Stimulated activated CD8-positive, alpha-beta memory T cell treated with anti-CD3 and anti-CD28 coated beads, Interleukin-12 subunit alpha, Interleukin-12 subunit beta, amount 100 ng/mL, for 4 hours (primary cell): ENCODE results near the gene KLK3.
"Not testable (repeated sequence)": the region's sequence is repeated elsewhere in the genome, so short reads cannot be mapped to it uniquely, and the experiment has no call there.

Experiments used
- DNase-seq: peaks from one replicate; pipeline ENCODE4 v3.0.0-alpha.2; 2020; ENCODE audit warnings: low read depth

KLK3 gene

DNA sequence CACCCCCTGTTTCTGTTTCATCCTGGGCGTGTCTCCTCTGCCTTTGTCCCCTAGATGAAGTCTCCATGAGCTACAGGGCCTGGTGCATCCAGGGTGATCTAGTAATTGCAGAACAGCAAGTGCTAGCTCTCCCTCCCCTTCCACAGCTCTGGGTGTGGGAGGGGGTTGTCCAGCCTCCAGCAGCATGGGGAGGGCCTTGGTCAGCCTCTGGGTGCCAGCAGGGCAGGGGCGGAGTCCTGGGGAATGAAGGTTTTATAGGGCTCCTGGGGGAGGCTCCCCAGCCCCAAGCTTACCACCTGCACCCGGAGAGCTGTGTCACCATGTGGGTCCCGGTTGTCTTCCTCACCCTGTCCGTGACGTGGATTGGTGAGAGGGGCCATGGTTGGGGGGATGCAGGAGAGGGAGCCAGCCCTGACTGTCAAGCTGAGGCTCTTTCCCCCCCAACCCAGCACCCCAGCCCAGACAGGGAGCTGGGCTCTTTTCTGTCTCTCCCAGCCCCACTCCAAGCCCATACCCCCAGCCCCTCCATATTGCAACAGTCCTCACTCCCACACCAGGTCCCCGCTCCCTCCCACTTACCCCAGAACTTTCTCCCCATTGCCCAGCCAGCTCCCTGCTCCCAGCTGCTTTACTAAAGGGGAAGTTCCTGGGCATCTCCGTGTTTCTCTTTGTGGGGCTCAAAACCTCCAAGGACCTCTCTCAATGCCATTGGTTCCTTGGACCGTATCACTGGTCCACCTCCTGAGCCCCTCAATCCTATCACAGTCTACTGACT is at the start of gene KLK3:
TSS of gene KLK3 (plus strand) at position 280 of the 775 bp plus-strand sequence. CDS start at position 321, 41 bp downstream.
- DNase-seq = no peak

DNA sequence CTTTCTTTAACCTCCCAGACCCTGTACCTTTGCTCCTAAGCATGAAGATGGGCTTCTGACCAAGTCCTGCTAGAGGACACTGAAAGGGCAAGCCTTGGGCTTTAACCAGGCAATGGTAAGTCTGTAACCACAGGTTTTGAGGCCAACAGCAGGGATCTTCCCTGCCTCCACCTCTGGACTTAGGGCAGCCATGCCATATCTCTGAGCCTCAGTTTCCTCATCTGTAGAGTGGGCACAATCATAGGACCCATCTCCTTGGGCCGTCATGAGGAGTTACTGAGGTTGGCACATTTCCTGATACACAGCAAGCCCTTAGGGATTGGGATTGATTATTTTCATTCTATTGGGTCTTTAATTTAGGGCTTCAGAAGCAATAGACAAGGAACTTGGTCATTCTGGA is 45.9 kb upstream of the KLK3 start:
- no peak for DNase-seq

DNA sequence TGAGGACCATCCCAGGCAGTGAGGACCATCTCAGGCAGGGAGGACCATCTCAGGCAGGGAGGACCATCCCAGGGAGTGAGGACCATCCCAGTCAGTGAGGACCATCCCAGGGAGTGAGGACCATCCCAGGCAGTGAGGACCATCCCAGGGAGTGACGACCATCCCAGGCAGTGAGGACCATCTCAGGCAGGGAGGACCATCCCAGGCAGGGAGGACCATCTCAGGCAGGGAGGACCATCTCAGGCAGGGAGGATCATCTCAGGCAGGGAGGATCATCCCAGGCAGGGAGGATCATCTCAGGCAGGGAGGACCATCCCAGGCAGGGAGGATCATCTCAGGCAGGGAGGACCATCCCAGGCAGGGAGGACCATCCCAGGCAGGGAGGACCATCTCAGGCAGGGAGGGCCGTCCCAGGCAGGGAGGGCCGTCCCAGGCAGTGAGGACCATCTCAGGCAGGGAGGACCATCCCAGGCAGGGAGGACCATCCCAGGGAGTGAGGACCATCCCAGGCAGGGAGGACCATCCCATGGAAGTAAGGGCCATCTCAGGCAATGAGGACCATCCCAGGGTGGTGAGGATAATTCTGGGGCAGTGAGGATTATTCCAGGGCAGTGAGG is 43.0 kb upstream of the KLK3 start:
- not testable (repeated sequence) for DNase-seq

DNA sequence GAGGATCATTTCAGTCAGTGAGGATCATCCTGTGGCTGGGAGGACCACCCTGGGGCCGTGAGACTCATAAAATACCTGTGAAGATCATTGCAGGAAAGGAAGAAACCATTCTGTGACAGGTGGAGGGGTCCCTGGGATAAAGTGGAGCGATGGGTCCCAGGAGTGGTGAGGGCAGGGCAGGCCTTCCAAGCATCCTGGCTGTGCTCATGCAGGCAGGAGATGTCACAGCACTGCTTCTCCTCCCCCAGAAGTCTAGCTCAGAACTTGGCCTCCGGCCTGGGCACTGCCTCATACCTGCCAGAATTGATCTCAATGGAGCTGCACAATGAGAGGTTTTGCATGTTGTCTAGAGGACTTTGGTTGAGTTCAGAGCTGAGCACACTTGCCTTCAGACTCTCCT is 42.2 kb upstream of the KLK3 start:
- no peak for DNase-seq

DNA sequence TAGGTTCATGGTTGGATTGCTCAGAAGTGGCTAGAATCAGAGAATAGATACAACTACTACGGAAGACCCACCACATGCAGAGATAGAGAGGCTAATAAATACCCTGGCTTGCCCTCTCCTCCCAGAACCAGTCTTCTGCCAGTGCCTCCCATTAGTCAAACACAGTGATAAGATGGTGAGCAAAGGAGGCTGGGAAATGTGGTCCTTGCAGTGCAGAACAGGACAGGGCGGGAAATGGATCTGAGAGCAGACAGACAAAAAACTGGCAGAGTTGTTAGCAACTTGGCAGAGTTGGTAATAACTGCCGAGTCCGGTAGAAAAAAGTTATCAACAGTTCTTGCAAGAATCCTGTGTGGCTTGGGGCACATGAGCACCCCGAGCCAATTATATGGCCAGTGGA is 39.8 kb upstream of the KLK3 start:
- no peak for DNase-seq

DNA sequence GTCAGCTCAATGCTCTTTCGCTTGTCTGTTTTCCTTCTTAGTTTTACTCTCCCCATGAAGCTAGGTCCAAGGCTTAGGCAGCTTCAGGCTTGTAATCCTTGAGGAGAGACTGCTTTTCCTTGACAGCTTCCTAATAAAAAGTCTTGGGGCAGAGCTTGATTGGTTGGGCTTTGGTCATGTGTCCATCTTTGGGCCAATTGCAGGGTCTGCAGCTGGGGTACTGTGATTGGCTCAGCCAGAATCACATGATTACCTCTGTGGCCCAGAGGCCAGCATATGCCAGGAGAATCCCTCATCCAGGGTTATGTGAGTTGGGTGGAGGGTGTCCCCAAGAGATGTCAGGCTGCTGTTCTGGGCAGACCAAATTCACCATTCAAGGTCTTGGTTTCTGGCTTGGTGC is 39.3 kb upstream of the KLK3 start:
- no peak for DNase-seq

DNA sequence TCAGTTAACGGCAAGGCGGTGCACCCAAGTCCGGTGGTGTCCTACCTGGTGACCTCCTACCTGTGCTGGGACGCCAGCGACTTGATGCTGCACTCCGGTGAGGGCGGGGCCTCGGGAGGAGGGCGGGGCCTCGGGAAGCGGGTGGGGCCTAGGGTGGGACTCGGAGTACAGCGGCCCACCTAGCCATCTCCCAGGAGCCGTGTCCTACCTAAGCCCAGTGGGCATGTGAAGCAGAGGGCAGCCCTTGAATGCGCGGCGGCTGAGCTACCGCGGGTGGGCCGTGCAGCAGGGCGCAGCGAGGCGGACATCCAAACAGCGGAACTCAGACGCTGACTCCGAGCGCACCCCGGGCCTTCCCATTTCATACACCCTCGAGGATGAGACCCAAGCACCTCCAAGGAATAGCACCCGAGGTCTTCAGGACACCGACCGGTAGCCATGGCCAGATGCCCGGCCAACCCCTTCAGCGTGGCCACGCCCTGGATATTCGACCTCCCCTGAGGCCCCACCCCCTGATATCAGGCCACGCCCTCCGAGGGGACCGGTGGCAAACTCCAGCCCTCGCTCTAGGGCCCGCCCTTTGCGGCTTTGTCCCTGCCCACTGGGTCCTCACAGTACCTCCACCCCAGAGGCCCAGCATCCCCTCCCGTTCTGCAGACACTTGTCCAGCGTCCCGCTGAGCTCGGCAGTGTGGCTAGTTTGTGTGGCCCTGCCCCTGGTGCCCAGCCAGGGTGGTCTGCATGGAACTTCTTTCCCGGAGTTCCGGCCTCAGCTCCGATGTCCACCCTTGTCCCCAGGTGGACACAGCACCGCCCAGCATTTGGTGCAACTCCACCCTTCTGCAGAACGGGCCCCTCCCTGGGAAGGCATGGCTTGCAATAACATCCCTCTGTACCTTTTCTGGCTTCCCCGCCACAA is 36.5 kb upstream of the KLK3 start:
- no peak for DNase-seq

DNA sequence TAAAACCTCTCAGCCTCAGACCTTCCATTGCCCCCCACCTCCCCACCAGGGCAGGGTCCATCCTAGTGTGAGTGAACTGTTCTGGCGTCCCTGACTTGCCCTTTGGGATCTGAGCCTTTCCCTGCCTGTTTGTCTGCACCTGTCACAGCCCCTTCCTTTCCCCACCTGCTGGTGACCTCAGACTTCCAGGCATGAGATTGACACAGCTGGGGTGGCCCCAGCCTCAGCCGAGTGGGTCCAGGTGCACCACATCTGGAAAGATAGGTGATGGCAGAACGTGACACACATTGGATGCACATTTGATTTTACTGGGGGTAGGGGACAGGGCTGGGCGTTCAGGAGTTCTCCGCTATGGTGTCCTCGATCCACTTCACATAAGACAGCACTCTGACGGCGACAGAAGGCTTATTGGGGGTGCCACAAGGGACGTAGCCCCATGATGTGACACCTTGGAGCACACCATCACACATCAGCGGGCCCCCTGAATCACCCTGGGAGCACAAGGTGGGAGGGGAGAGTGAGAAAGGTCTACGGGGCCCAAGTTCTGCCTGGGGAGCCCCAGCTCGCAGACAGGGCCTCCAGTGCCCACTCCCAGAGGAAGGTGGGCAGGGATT is 35.7 kb upstream of the KLK3 start:
- DNase-seq = no peak

DNA sequence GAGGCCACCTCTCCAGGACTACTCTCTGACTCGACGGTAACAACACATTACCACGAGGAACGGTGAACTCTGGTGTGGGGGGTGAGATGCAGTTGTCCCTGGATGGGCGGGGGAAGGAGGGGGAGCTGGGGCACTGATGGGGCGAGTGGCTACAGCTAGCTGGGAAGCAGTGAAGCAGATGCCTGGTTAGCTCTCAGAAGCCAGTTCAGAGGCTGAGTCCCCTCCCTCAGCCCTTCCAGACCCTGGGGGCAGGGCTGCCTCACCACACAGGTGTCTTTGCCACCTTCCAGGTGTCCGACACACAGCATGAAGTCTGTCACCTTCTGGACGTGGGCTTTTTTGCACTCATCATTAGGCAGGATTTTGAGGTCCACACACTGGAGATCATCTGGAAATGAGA is 35.1 kb upstream of the KLK3 start:
- no peak for DNase-seq

DNA sequence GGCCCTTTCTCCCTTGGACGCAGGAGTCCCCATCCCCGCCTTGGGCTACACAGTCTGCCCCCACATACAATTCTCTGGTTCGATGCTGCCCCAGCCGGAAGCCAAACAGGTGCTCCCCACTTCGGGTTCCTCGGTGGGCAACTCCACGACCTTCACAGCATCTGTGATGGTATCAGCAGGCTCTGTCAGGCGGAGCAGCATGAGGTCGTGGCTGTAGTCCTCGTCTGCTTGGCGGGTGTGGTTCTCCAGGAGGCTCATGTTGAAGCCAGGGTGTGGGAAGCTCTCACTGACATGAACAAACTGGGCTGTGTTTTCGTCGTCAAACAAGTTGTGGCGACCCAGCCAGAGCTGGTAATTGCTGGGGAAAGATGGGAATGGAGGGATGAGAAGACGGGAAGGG is 34.6 kb upstream of the KLK3 start:
- no peak for DNase-seq

DNA sequence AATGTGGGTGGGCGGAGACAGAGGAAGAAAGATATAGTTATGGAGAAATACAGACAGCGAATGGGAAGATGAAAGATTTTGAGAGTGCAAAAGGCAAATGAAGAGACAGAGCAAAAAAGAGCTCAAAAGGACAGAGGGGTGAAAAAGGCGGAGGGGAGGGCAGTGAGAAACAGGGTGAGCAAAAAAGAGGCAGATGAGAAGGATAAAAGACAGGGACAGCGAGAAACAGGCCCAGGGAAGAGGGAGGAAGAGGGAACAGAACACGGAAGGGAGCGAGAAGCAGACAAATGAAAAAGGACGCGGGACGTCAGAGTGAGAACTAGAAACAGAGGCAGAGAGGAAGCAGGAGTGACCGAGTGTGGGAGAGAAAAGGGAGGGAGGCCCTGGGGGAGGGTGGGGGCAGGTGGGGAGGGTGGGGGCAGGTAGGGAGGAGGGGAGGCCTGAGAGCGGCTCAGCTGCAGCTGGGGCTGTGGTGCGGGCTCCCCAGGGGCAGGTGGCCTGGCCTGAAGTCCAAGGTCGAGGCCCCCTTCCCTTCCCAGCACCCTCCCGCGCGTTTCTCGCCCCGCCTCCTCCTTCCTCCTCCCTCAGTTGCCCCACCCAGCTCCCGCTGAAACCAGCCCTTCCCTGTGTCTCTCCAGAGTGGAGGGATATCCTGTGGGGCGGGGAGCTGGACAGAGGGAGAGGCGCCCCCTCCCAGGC is 34.0 kb upstream of the KLK3 start:
- DNase-seq = no peak

DNA sequence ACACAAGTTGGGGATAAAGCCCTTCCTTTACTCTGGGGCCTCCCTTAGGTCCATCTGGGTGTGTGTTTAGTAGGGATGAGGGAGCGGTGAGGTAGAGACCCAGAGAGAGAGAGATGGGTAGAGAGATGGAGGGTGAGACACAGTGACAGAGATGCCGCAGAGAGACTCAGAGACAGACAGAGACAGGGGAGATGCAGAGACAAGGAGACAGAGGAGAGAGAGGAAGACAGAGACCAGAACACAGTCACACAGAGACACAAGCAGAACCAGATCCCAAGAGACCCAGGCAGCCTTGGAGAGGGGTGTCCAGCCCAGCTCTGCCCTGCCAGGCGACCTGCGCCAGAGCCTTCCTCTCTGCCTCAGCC is 33.5 kb upstream of the KLK3 start:
- no peak for DNase-seq

DNA sequence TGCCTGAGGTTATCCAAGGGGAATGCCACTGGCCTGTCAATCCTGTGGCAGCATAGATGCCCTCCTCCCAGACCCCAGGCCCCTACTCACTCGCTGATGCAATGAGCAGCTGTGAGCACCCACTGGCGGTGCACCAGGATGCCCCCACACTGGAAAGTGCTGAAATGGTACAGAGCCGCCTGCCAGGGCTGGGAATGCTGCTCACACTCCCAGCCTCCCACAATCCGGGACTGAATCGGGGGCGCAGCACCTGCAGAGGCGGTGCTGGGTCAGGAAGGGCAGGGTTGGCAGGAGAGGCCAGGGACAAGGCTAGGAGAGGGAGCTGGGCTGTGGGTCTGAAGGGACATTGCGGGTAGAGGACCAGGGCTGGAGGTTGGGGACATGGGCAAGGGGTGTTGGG is 33.1 kb upstream of the KLK3 start:
- DNase-seq = no peak

DNA sequence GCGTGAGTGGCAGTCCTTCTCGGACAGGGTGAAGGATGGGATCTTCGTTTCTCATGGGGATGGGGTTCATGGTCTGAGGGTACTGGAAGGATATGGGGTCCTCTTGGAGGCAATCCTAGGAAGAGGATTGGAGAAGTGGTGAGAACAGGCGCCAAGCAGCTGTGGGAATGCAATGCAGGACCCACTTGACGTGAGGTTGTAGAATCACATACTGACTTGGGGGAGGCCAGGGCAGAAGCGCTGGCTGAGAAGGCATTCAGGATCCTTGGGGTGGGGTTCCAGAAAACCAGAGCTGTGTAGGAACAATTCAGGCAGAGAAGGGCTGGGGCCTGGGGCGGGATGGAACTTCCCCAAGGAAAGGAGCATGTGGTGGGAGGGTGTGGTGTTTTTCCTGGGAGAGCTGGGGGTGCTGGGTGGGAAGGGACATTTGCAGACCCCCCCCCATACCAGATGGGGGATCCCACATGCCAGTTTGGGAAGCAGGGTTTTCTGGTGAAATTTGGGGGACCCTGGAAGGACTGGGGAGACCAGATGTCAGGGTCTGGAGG is 32.0 kb upstream of the KLK3 start:
- DNase-seq = no peak

DNA sequence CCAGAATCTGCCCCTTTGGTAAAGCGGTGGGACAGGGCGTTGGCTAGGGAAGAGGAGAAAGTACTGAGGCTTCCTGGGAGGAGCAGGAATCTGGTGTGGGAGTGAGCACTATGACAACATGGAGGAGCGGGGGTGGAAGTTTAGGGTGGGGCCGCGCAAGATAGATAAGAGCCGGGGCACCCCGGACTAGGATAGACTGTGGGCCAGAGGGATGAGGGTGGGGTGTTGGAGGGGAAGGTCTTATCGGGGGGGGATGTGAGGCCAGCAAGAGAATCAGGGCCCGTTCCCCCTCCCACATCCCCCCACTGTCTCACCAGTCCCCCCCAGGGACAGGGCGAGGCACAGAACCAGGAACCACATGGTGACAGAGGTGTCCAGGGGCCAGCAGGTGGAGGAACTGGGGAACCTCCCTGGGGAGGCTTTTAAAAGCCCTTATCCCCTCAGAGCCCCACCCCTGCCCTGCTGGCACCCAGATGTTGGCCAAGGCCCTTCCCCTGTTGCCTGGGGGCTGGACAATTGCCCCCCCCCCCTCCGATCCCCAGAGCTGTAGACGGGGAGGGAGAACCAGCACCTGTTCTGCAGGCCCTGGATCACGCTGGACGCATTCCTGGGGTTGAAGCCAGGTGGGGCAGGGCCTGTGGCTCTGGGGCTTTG is 31.2 kb upstream of the KLK3 start, which contains the start of gene KLK1:
TSS of gene KLK1 (minus strand) at position 399 of the 654 bp plus-strand sequence. CDS start at position 360, 39 bp downstream.
- no peak for DNase-seq

DNA sequence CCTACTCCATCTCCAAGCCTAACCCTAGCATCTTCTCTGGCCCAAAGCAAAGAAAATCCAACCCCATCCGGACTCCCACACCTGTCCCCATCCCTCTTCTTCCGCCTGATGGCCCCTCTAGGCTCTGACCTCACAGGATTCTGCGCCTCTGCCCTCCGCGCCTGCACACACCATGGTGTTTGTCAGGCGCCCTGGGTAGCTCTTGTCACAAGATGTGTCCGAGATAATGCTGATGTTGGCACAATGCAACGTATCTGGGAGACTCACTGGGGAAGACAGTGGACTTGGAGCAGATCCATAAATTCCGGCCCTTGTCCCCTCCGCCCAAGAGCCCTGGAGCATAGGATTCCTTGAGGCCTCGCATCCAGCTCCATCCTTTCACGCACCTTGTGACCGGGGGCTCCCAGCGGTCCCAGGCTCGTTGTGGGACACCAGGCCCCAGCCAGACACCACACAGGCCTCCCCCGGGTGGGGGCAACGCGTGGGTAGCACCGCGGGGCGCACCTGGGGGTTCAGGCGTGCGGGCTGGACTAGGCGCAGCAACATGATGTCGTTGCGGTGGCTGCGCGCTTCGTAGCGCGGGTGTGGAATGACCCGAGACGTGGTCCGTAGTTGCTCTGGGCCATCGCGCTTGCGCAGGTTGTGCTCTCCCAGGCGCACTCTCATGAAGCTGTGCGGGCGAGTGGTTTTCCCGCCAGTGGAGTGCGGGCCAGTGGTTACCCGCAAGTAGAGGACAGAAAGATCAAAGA is 28.0 kb upstream of the KLK3 start:
- no peak for DNase-seq

DNA sequence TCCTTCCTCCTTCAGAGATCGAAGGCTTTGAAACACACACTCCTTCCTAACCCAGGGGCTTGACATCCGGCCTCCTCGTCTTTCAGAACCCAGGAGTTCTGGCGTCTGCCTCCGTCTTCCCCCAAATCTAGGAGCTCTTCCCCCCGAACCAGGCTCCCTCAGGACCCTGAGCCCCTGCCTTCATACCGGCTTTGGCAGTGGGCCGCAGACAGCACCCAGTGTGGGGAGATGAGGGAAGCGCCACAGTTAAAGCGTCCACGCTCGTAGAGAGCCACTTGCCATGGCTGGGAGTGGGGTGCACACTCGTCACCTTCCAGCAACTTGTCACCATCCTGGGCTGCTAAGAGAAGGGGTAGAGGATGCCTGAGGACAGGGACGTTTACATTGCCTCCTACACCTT is 27.2 kb upstream of the KLK3 start:
- DNase-seq = no peak

DNA sequence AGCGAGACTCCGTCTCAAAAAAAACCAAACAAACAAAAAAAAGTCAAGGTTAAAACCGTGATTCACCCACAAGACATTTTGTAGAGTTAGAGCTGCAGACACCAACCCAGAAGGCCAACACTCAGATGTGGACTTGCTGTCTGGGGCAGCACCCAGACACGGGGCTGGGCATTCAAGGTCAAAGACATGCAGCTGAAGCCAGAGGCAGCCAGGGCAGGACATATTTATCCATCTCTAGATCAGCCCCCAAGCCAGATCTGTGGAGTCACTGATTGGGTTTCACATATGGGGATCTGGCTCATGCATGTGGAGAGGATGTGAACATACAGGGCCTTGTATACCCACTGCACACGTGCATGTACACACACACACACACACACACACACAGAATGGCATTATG is 24.9 kb upstream of the KLK3 start:
- DNase-seq = no peak

DNA sequence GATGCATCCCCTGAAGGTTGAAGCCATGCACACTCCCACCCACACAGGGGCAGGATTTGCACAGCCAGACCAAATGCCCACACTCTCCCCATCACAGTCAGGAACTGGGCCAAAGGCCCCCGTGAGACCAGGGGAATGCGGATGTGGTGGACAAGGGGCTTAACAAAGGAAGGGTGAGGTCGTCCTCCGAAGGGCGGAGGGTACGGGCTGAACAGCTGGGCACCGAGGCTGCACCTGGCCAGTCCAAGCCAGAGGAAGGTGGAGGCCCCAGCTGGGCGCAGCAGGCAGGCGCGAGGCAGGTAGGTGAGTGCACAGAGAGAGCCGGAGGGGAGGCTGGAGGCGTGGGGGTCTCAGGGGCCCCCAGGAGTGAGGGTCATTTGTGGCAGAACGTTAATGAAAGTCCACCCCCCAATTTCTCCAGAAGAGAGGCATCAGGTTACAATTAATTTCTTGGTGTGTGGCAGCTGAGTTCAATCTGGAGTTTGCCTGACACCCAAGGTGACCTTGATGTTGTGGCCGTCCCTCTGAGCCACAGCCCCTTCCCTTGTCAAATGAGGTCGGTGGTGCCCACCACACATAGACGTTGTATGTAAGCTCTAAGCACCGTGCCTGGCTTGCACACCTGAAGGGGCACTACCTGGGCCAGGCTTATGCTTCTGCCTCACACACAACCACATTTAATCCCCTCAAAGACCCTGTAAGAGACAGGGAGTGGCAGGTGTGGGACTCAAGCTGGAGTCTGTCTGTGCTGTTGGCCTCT is 24.3 kb upstream of the KLK3 start:
- no peak for DNase-seq
